ENCODE results near the gene DAPK2.
"Not testable (repeated sequence)": the region's sequence is repeated elsewhere in the genome, so short reads cannot be mapped to it uniquely, and the experiment has no call there.

DAPK2 gene

GRCh38 chr15:64068133-64068532, 21.8 kb upstream of the DAPK2 start:
- no peak for TF ChIP-seq CTCF (IDR thresholded peaks at IDR 0.05; ENCODE audit: borderline replicate concordance, insufficient read depth, low read depth, low read length)
- H3K4me3 ChIP-seq (ENCODE audit: low read depth, low read length): no peak overlapping the region

GRCh38 chr15:64067564-64068030, 21.3 kb upstream of the DAPK2 start:
- TF ChIP-seq CTCF (IDR thresholded peaks at IDR 0.05; ENCODE audit: borderline replicate concordance, insufficient read depth, low read depth, low read length): peak; percentile 68
- H3K4me3 ChIP-seq (ENCODE audit: low read depth, low read length): no peak overlapping the region

GRCh38 chr15:64066451-64066850, 20.2 kb upstream of the DAPK2 start:
- TF ChIP-seq CTCF (IDR thresholded peaks at IDR 0.05; ENCODE audit: borderline replicate concordance, insufficient read depth, low read depth, low read length): no peak
- no peak overlapping the region for H3K4me3 ChIP-seq (ENCODE audit: low read depth, low read length)

- H3K4me3 ChIP-seq (ENCODE audit: low read depth, low read length): no peak overlapping the region
- no peak for TF ChIP-seq CTCF (IDR thresholded peaks at IDR 0.05; ENCODE audit: borderline replicate concordance, insufficient read depth, low read depth, low read length)
Observed at GRCh38 chr15:64060716-64061115, 14.4 kb upstream of the DAPK2 start.

GRCh38 chr15:64059104-64059503, 12.8 kb upstream of the DAPK2 start:
- not testable (repeated sequence) for H3K4me3 ChIP-seq (ENCODE audit: low read depth, low read length)

GRCh38 chr15:64058279-64058678, 12.0 kb upstream of the DAPK2 start:
- H3K4me3 ChIP-seq (ENCODE audit: low read depth, low read length): no peak overlapping the region
- TF ChIP-seq CTCF (IDR thresholded peaks at IDR 0.05; ENCODE audit: borderline replicate concordance, insufficient read depth, low read depth, low read length): no peak

GRCh38 chr15:64053674-64054073, 7.4 kb upstream of the DAPK2 start:
- not testable (repeated sequence) for H3K4me3 ChIP-seq (ENCODE audit: low read depth, low read length)

- TF ChIP-seq CTCF (IDR thresholded peaks at IDR 0.05; ENCODE audit: borderline replicate concordance, insufficient read depth, low read depth, low read length): no peak
Observed at GRCh38 chr15:64052925-64053491, 6.7 kb upstream of the DAPK2 start.

More at GRCh38 chr15:64052925-64053491, 6.7 kb upstream of the DAPK2 start:
- H3K4me3 ChIP-seq (ENCODE audit: low read depth, low read length): no peak overlapping the region
